GM12878 (cell line): Measurements from ENCODE around the gene CAPN10. TPM values are rescaled to one million over a fixed set of nuclear protein-coding genes. Genes with fewer than 3 reads are reported as not detected.

Experiments used
- ATAC-seq: fragments of 200-7000 bp; cut with Tn5 transposase; 3 replicates; pipeline ENCODE4 v1.9.1; 2020; ENCODE audit warnings: mild to moderate bottlenecking, moderate library complexity
- BruUV-seq: library from RNA; stranded (reverse); fragments of 400-500 nt; replicated peaks from 2 replicates; lab custom pipeline; 2021; lab: Mats Ljungman, UMichigan
- CTCF ChIA-PET: fragments of 300-600 bp; sonication (Branson Sonifier 250); formaldehyde crosslinking; extraction: SDS; loops from one replicate; lab custom pipeline; 2021; ENCODE audit warnings: inconsistent platforms; lab: Yijun Ruan, JAX
- POLR2A ChIA-PET: fragments of 350-600 bp; formaldehyde crosslinking; extraction: SDS; loops from one replicate; lab custom pipeline; 2021; ENCODE audit warnings: inconsistent platforms; lab: Charles Lee
- RAD21 ChIA-PET: fragments of 300-600 bp; sonication (Branson Sonifier 250); formaldehyde crosslinking; loops from one replicate; lab custom pipeline; 2023; ENCODE audit warnings: antibody characterized with exemption; ENCODE audit not compliant: unreplicated experiment; lab: Charles Lee
- SMC1A ChIA-PET: fragments of 300-600 bp; sonication (Branson Sonifier 250); formaldehyde crosslinking; loops from one replicate; lab custom pipeline; 2023; ENCODE audit not compliant: unreplicated experiment, uncharacterized antibody; lab: Charles Lee
- DNase-seq: peaks from one replicate; pipeline ENCODE4 v3.0.0-alpha.2; 2011; ENCODE audit warnings: low read depth, low spot score
- FAIRE-seq: peaks from 3 replicates; lab custom pipeline; 2011; peaks lifted over from hg19 to GRCh38; lab: Jason Lieb, UNC
- H2AFZ ChIP-seq: 2 replicates; pipeline ENCODE4 v1.6.0; 2011; ENCODE audit warnings: low read depth, low read length, control low read depth; ENCODE audit not compliant: control insufficient read depth
- H3K27ac ChIP-seq: 2 replicates; pipeline ENCODE4 v1.5.1; 2011; ENCODE audit warnings: control low read depth; ENCODE audit not compliant: control insufficient read depth, insufficient read depth
- H3K27me3 ChIP-seq, 2 experiments: replicated peaks in 1 of 2; 2 replicates each; pipeline versions ENCODE4 v1.6.0 to v1.6.1; 2011; ENCODE audit warnings: low read length in 1 of 2; ENCODE audit not compliant: control insufficient read depth in 2 of 2, insufficient read depth in 2 of 2
- H3K36me3 ChIP-seq, 2 experiments: 2 replicates each; pipeline ENCODE4 v1.5.1; 2011; ENCODE audit warnings: low read length in 1 of 2; ENCODE audit not compliant: control insufficient read depth in 2 of 2, insufficient read depth in 2 of 2
- H3K4me1 ChIP-seq: 2 replicates; pipeline ENCODE4 v1.6.1; 2011; ENCODE audit warnings: mild to moderate bottlenecking, low read length, moderate library complexity, mixed read lengths; ENCODE audit not compliant: control insufficient read depth, insufficient read depth
- H3K4me2 ChIP-seq: 2 replicates; pipeline ENCODE4 v1.6.0; 2011; ENCODE audit warnings: control low read depth; ENCODE audit not compliant: control insufficient read depth, insufficient read depth
- H3K4me3 ChIP-seq: fragments of 200-600 bp; sonication (generic); 2 replicates; pipeline ENCODE4 v1.5.1; 2016
- H3K79me2 ChIP-seq: 2 replicates; pipeline ENCODE4 v1.6.0; 2011; ENCODE audit warnings: low read length; ENCODE audit not compliant: control insufficient read depth, insufficient read depth
- H3K9ac ChIP-seq: 2 replicates; pipeline ENCODE4 v1.8.0; 2011; ENCODE audit warnings: low read length, control low read depth, mixed read lengths; ENCODE audit not compliant: control insufficient read depth, insufficient read depth
- H3K9me3 ChIP-seq: replicated peaks from 3 replicates; pipeline ENCODE4 v1.5.1; 2011; ENCODE audit warnings: mild to moderate bottlenecking, low read length; ENCODE audit not compliant: control insufficient read depth, insufficient read depth
- H4K20me1 ChIP-seq: 2 replicates; pipeline ENCODE4 v1.6.0; 2011; ENCODE audit not compliant: control insufficient read depth, insufficient read depth
- ATF2 ChIP-seq: IDR thresholded peaks from 2 replicates; pipeline ENCODE4 v1.6.1; 2012; ENCODE audit warnings: low read length, inconsistent platforms
- ATF7 ChIP-seq: fragments of 450-650 bp; IDR thresholded peaks from 2 replicates; pipeline ENCODE4 v1.6.1; 2016; ENCODE audit warnings: low read depth, mild to moderate bottlenecking
- BACH1 ChIP-seq: fragments of 450-650 bp; IDR thresholded peaks from 2 replicates; pipeline ENCODE4 v1.6.1; 2017; ENCODE audit warnings: mild to moderate bottlenecking, borderline replicate concordance
- CBFB ChIP-seq: IDR thresholded peaks from 2 replicates; pipeline ENCODE4 v1.6.1; 2016; ENCODE audit warnings: antibody characterized with exemption, low read depth
- CBX5 ChIP-seq: sonication (generic); IDR thresholded peaks from 2 replicates; pipeline ENCODE4 v1.6.1; 2016; ENCODE audit warnings: low read depth, moderate library complexity, mild to moderate bottlenecking, inconsistent platforms
- DPF2 ChIP-seq: fragments of 450-650 bp; IDR thresholded peaks from 2 replicates; pipeline ENCODE4 v1.6.1; 2017; ENCODE audit warnings: mild to moderate bottlenecking
- ETV6 ChIP-seq, 2 experiments: fragments of 450-650 bp in 1 of 2; IDR thresholded peaks in 1 of 2; conservative IDR thresholded peaks in 1 of 2; 2 replicates each; pipeline ENCODE4 v1.6.1; 2014; ENCODE audit warnings: antibody characterized with exemption in 1 of 2, borderline replicate concordance in 1 of 2, low read depth in 1 of 2, mild to moderate bottlenecking in 1 of 2, moderate library complexity in 1 of 2
- HCFC1 ChIP-seq: fragments of 150-350 bp; IDR thresholded peaks from 2 replicates; pipeline ENCODE4 v1.6.1; 2014; ENCODE audit warnings: low read length
- HDAC6 ChIP-seq: fragments of 200-600 bp; sonication (generic); IDR thresholded peaks from one replicate; pipeline ENCODE4 v1.8.0; 2017; ENCODE audit warnings: antibody characterized with exemption; ENCODE audit not compliant: unreplicated experiment
- HSF1 ChIP-seq: fragments of 150-350 bp; IDR thresholded peaks from 2 replicates; pipeline ENCODE4 v1.6.1; 2014; ENCODE audit warnings: mild to moderate bottlenecking, low read depth, low read length
- JUNB ChIP-seq: IDR thresholded peaks from 2 replicates; pipeline ENCODE4 v1.6.1; 2016; ENCODE audit warnings: antibody characterized with exemption, mild to moderate bottlenecking
- LARP7 ChIP-seq: fragments of 450-650 bp; IDR thresholded peaks from 2 replicates; pipeline ENCODE4 v1.6.1; 2017; ENCODE audit warnings: mild to moderate bottlenecking
- MEF2A ChIP-seq: IDR thresholded peaks from 2 replicates; pipeline ENCODE4 v1.6.1; 2011; ENCODE audit warnings: low read depth, mild to moderate bottlenecking, low read length, moderate library complexity; ENCODE audit not compliant: insufficient read depth
- MEF2B ChIP-seq: fragments of 450-650 bp; IDR thresholded peaks from 2 replicates; pipeline ENCODE4 v1.6.1; 2018; ENCODE audit warnings: mild to moderate bottlenecking, moderate library complexity; ENCODE audit not compliant: partially characterized antibody, poor library complexity, severe bottlenecking
- MYB ChIP-seq: fragments of 150-350 bp; IDR thresholded peaks from 2 replicates; pipeline ENCODE4 v1.6.1; 2014; ENCODE audit warnings: mild to moderate bottlenecking, low read depth, low read length, borderline replicate concordance
- PML ChIP-seq: IDR thresholded peaks from 2 replicates; pipeline ENCODE4 v1.6.1; 2012; ENCODE audit warnings: low read length, inconsistent platforms
- POLR2A ChIP-seq: IDR thresholded peaks from 2 replicates; pipeline ENCODE4 v1.6.1; 2011; ENCODE audit warnings: low read depth, mild to moderate bottlenecking, low read length
- POLR2AphosphoS2 ChIP-seq: IDR thresholded peaks from 2 replicates; pipeline ENCODE4 v1.6.1; 2011; ENCODE audit warnings: low read depth, mild to moderate bottlenecking, low read length, improper control_type of control experiment, moderate library complexity
- RAD21 ChIP-seq: IDR thresholded peaks from 2 replicates; pipeline ENCODE4 v1.6.1; 2011; ENCODE audit warnings: mild to moderate bottlenecking, low read depth, low read length, moderate library complexity; ENCODE audit not compliant: insufficient read depth
- RELA ChIP-seq: fragments of 450-650 bp; IDR thresholded peaks from 2 replicates; pipeline ENCODE4 v1.8.0; 2014; ENCODE audit warnings: borderline replicate concordance; ENCODE audit not compliant: partially characterized antibody
- RUNX3 ChIP-seq: IDR thresholded peaks from 2 replicates; pipeline ENCODE4 v1.6.1; 2012; ENCODE audit warnings: low read length, inconsistent platforms
- STAT3 ChIP-seq: IDR thresholded peaks from 2 replicates; pipeline ENCODE4 v1.6.1; 2011; ENCODE audit warnings: low read depth, low read length, improper control_type of control experiment
- YBX1 ChIP-seq: fragments of 450-650 bp; IDR thresholded peaks from 2 replicates; pipeline ENCODE4 v1.6.1; 2016; ENCODE audit warnings: antibody characterized with exemption
- ZNF622 ChIP-seq: fragments of 450-650 bp; IDR thresholded peaks from 2 replicates; pipeline ENCODE4 v1.6.1; 2017; ENCODE audit warnings: mild to moderate bottlenecking, inconsistent platforms
- ZSCAN29 ChIP-seq: fragments of 450-650 bp; IDR thresholded peaks from 2 replicates; pipeline ENCODE4 v1.6.1; 2017; ENCODE audit warnings: mild to moderate bottlenecking, moderate library complexity
- WGBS: methylation state at CpG from one replicate; pipeline ENCODE4 v1.1.6; 2016; ENCODE audit warnings: low lambda C conversion rate; ENCODE audit not compliant: insufficient replicate concordance, insufficient coverage; ENCODE audit errors: missing lambda C conversion rate; 5-methylcytosine and 5-hydroxymethylcytosine counted together
- in situ Hi-C: fragments of 300-500 bp; cut with MboI; formaldehyde crosslinking; loops from 9 replicates; pipeline ENCODE4 v1.14.3; 2018; ENCODE audit warnings: mixed read lengths
- intact Hi-C: fragments of 100-400 bp; cut with micrococcal nuclease; formaldehyde crosslinking; loops from one replicate; pipeline ENCODE4 v1.14.2; 2022; ENCODE audit not compliant: unreplicated experiment
- polyA plus RNA-seq, 11 experiments: library from polyadenylated mRNA; depleted of rRNA in 4 of 11; unstranded in 6 of 11; stranded (reverse) in 5 of 11; fragments of >200 nt; fragmentation: Nextera tagmentation in 4 of 11; fragmentation: Illumina TruSeq in 1 of 11; extraction: Ambion mirVana in 4 of 11; extraction: Trizol in 1 of 11; gene quantifications; 1 replicate in 1 of 11; 2 replicates in 10 of 11; pipeline versions ENCODE4 v1.2.1 to v1.2.3, GENCODE V29; 2011 to 2016; ENCODE audit warnings: inconsistent platforms in 2 of 11, missing spikeins in 2 of 11, low read depth in 1 of 11
- total RNA-seq, 4 experiments: library from RNA; depleted of rRNA in 3 of 4; stranded (reverse); fragments of >200 nt in 3 of 4; fragmentation: Illumina TruSeq in 1 of 4; extraction: Trizol in 1 of 4; gene quantifications; 2 replicates each; pipeline versions ENCODE4 v1.2.1 to v1.2.3, GENCODE V29; 2013 to 2021

CAPN10 gene
- total and polyA plus RNA-seq, 10 of the 15 experiments (the other 5 are each of a cell fraction or from before 2014, with no cell fraction given) = 0.37 to 40.6 (median 17.5) TPM

GRCh38 chr2:240584486-240585031 lies 2.0 kb upstream of the CAPN10 start:
- no peaks in the 10 kb centered on the region for H3K27me3 ChIP-seq
- no peaks in the 10 kb centered on the region; the same call in 1 of the 3 replicates for H3K9me3 ChIP-seq
- in situ Hi-C loops = no loop called here
- peak; percentile 77 for ATAC-seq
- H2AFZ ChIP-seq = no peak overlapping the region
- peak; percentile 86 for FAIRE-seq
- H3K36me3 ChIP-seq = no peaks in the 10 kb centered on the region
- DNase-seq = peak; percentile 100
- peaks cover 48% of the 10 kb centered on the region for H3K4me1 ChIP-seq
- RAD21 ChIA-PET = interaction anchor here (1.0 to 10.9 kb wide), 3 partner anchors 23 to 70 kb away, joined by 3 to 206 read pairs (median 49); partner anchors contain the start of genes ANKMY1 and DUSP28
- peak overlapping the region; percentile 84 for H3K9ac ChIP-seq
- no peaks in the 10 kb centered on the region; the same call in 1 of the 2 replicates for H4K20me1 ChIP-seq
- peaks cover 52% of the 10 kb centered on the region for H3K79me2 ChIP-seq
- SMC1A ChIA-PET = interaction anchor here (0.6 to 6.4 kb wide), 5 partner anchors 23 to 70 kb away, joined by 3 to 124 read pairs (median 13); partner anchors contain the start of genes ANKMY1 and DUSP28
- peak overlapping the region; percentile 73 for H3K4me2 ChIP-seq
- peak overlapping the region; percentile 92 for H3K27ac ChIP-seq
- CTCF ChIA-PET = interaction anchor here (0.7 to 11.9 kb wide), 9 partner anchors 12 to 746 kb away, joined by 3 to 196 read pairs (median 5); partner anchors contain the start of genes ANKMY1, DUSP28 and RNPEPL1
- intact Hi-C loops = loop anchor here (1.0 kb wide), 2 partner anchors 18 to 23 kb away; no protein-coding TSS in a partner anchor
- WGBS = 1% methylated on average over 4 of the region's 4 CpGs
- peak overlapping the region; percentile 95 for H3K4me3 ChIP-seq
- POLR2A ChIA-PET = interaction anchor here (1.1 to 6.7 kb wide), 8 partner anchors 16 to 517 kb away, joined by 3 to 233 read pairs (median 4); partner anchors contain the start of genes DUSP28, GPR35, MTERF4 and RNPEPL1
- BruUV-seq = no TSS peak
- no peak for TF ChIP-seq ZNF622
- no peak for TF ChIP-seq STAT3
- TF ChIP-seq HCFC1 = no peak
- TF ChIP-seq CBX5 = peak; percentile 93
- TF ChIP-seq PML = peak; percentile 70; the same call in 1 of the 2 replicates
- no peak for TF ChIP-seq HDAC6
- peak; percentile 91 for TF ChIP-seq RUNX3
- no peak for TF ChIP-seq ATF2
- 0 out of 2 replicates have a peak, but pooled peaks have one; percentile 43 for TF ChIP-seq POLR2AphosphoS2
- TF ChIP-seq YBX1 = no peak
- no peak for TF ChIP-seq HSF1
- no peak for TF ChIP-seq BACH1
- TF ChIP-seq LARP7 = no peak
- TF ChIP-seq ATF7 = peak; percentile 91
- no peak for TF ChIP-seq ZSCAN29
- no peak for TF ChIP-seq ETV6 (conservative IDR thresholded peaks at IDR 0.05 in 1 of 2, IDR thresholded peaks at IDR 0.05 in 1 of 2; ENCODE audit: borderline replicate concordance in 1 of 2, low read depth in 1 of 2)
- TF ChIP-seq RAD21 = no peak
- TF ChIP-seq DPF2 = no peak
- TF ChIP-seq JUNB = no peak
- no peak for TF ChIP-seq MYB
- TF ChIP-seq POLR2A = peak; percentile 80
- peak; percentile 69; the same call in 1 of the 2 replicates for TF ChIP-seq CBFB
- peak; percentile 90 for TF ChIP-seq MEF2B
- TF ChIP-seq RELA = no peak
- TF ChIP-seq MEF2A = no peak
